PC-9 (cell line): ENCODE measurements around the gene DDIT4.
"Not testable (repeated sequence)": the region's sequence is repeated elsewhere in the genome, so short reads cannot be mapped to it uniquely, and the experiment has no call there.

Source experiments
- CTCF ChIP-seq: fragments of 200-600 bp; sonication (generic); conservative IDR thresholded peaks from 2 replicates; pipeline ENCODE4 v1.6.1; 2017; ENCODE audit warnings: mixed run types, antibody characterized with exemption, mild to moderate bottlenecking, moderate library complexity
- EZH2 ChIP-seq: fragments of 200-600 bp; sonication (generic); IDR thresholded peaks from 2 replicates; pipeline ENCODE4 v1.8.0; 2017; ENCODE audit warnings: antibody characterized with exemption, low read depth

- not testable (repeated sequence) for TF ChIP-seq EZH2, CTCF
Measured at GRCh38 chr10:72224191-72224590, 49.5 kb upstream of the DDIT4 start.
